GM12892 (cell line): ENCODE measurements around the gene NAALADL2.

Experiments
- POLR2A ChIP-seq: IDR thresholded peaks from 2 replicates; pipeline ENCODE4 v1.6.1; 2011; ENCODE audit warnings: low read depth, low read length, control low read depth
- POLR2AphosphoS5 ChIP-seq: IDR thresholded peaks from 2 replicates; pipeline ENCODE4 v1.6.1; 2011; ENCODE audit warnings: low read depth, low read length, control low read depth

DNA sequence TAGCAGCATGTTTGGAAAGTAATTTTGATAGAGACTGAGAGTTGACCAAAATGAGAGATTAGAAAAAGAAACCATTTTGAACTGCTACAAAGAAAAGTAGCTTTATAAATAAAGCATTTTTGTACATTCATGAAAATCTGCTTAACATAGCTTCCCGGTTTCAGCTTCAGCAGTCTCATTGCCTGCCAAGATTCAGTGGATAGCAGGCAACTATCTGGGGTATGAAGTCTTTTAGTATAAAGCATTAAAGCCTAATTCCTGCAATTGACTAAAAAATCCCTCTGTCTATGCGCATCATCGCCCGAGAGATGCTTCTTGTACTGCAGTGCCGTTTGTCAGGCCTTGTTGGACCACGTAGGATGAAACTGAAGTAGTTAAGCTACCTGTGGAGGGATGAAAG is 588.4 kb downstream of the NAALADL2 start:
- TF ChIP-seq POLR2A (no peak), POLR2AphosphoS5 (no peak)
